ENCODE measurements around the gene CTDSPL. TPM values are rescaled to one million over a fixed set of nuclear protein-coding genes. Genes with fewer than 3 reads are reported as not detected.

CTDSPL gene
- total and polyA plus RNA-seq, 2 donors from 2014 or later: 55.9 to 78.3 TPM

DNA sequence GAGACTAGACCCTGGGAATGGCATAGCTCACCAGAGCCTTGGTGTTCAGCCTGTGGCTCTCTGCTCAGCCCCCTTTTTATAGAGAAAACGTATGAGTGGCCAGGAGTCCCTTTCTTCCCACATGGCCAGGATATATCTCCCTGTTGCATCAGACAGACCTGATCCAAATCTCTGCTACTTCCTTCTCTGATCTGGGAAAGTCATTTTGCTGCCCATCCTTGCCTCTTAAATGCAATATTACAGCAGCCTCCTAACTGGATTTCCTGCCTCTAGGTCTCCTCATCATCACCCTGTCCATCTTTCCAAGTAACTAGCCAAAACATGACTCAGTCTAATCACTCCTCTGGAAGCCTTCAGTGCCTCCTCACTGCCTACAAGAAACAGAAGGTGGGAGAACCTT is 42.9 kb downstream of the CTDSPL start:
- TF ChIP-seq CTCF (IDR thresholded peaks at IDR 0.05; ENCODE audit: borderline replicate concordance, extremely low read depth, insufficient read depth): no peak
- Histone ChIP-seq H3K9ac (ENCODE audit: low read length in 3 of 3) (no peak overlapping the region), H3K4me1 (ENCODE audit: control insufficient read depth in 2 of 3, insufficient read depth in 2 of 3, low read depth in 1 of 3, low read length in 3 of 3) (peaks cover 5 to 53% (median 48%) of the 10 kb centered on the region in 3 donors), H3K36me3 (ENCODE audit: control insufficient read depth in 2 of 3, insufficient read depth in 3 of 3, low read length in 3 of 3) (no peaks in the 10 kb centered on the region), H3K4me3 (ENCODE audit: low read length in 3 of 3) (no peak overlapping the region), H3K27ac (ENCODE audit: low read depth in 2 of 2, low read length in 2 of 2) (peak overlapping the region; percentile 5 to 11), H3K9me3 (ENCODE audit: control insufficient read depth in 2 of 3, insufficient read depth in 1 of 3, low read length in 3 of 3) (no peaks in the 10 kb centered on the region), H3K27me3 (ENCODE audit: control insufficient read depth, insufficient read depth, low read length) (no peaks in the 10 kb centered on the region)
- FAIRE-seq (no peak), DNase-seq (peak in 1 of 5 donors; percentile 34)
- intact Hi-C loops (cut with DNase I): no loop called here

DNA sequence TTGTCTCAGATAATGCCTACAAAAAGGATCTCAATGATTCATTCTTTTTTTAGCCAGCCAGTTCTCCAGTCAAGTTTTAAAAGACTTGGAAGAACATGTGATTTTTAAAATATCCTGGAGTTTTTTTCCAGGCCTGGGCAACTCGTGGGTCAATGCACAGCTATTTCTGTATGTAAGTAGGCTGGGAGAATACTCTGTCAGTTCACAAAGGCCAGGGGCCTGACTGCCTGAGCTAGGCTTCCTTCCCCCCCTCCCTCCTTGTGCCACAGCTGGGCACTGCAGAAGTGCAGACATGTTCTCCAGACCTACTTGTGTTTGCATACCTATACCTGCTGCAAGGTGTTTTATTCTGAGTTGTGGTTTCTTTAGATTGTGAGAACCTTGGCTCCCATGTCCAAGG is 43.7 kb downstream of the CTDSPL start:
- peaks cover 5 to 57% (median 50%) of the 10 kb centered on the region in 3 donors for H3K4me1 ChIP-seq (ENCODE audit: control insufficient read depth in 2 of 3, insufficient read depth in 2 of 3, low read depth in 1 of 3, low read length in 3 of 3)

GRCh38 chr3:37905987-37906674 is 44.5 kb downstream of the CTDSPL start:
- no peaks in the 10 kb centered on the region for H3K36me3 ChIP-seq (ENCODE audit: control insufficient read depth in 2 of 3, insufficient read depth in 3 of 3, low read length in 3 of 3)
- no peak for FAIRE-seq
- no peaks in the 10 kb centered on the region for H3K9me3 ChIP-seq (ENCODE audit: control insufficient read depth in 2 of 3, insufficient read depth in 1 of 3, low read length in 3 of 3)
- peak overlapping the region in 1 of 3 donors; percentile 14 for H3K9ac ChIP-seq (ENCODE audit: low read length in 3 of 3)
- peak overlapping the region; percentile 71 to 74 for H3K27ac ChIP-seq (ENCODE audit: low read depth in 2 of 2, low read length in 2 of 2)
- no peaks in the 10 kb centered on the region for H3K27me3 ChIP-seq (ENCODE audit: control insufficient read depth, insufficient read depth, low read length)
- DNase-seq: peak in 2 of 5 donors; percentile 71 to 78
- H3K4me1 ChIP-seq (ENCODE audit: control insufficient read depth in 2 of 3, insufficient read depth in 2 of 3, low read depth in 1 of 3, low read length in 3 of 3): peaks cover 6 to 63% (median 54%) of the 10 kb centered on the region in 3 donors
- TF ChIP-seq CTCF (IDR thresholded peaks at IDR 0.05; ENCODE audit: borderline replicate concordance, extremely low read depth, insufficient read depth): no peak
- intact Hi-C loops (cut with DNase I): no loop called here
- H3K4me3 ChIP-seq (ENCODE audit: low read length in 3 of 3): no peak overlapping the region

More for the DNA sequence above, 43.7 kb downstream of the CTDSPL start:
- H3K9me3 ChIP-seq (ENCODE audit: control insufficient read depth in 2 of 3, insufficient read depth in 1 of 3, low read length in 3 of 3): no peaks in the 10 kb centered on the region
- FAIRE-seq (no peak), DNase-seq (peak in 3 of 5 donors; percentile 35 to 62 (median 43))
- H3K4me3 ChIP-seq (ENCODE audit: low read length in 3 of 3): no peak overlapping the region
- intact Hi-C loops (cut with DNase I): no loop called here
- peak overlapping the region; percentile 71 to 74 for H3K27ac ChIP-seq (ENCODE audit: low read depth in 2 of 2, low read length in 2 of 2)
- H3K36me3 ChIP-seq (ENCODE audit: control insufficient read depth in 2 of 3, insufficient read depth in 3 of 3, low read length in 3 of 3): no peaks in the 10 kb centered on the region
- TF ChIP-seq CTCF (IDR thresholded peaks at IDR 0.05; ENCODE audit: borderline replicate concordance, extremely low read depth, insufficient read depth): no peak
- H3K9ac ChIP-seq (ENCODE audit: low read length in 3 of 3): no peak overlapping the region
- H3K27me3 ChIP-seq (ENCODE audit: control insufficient read depth, insufficient read depth, low read length): no peaks in the 10 kb centered on the region

Measured in kidney (tissue), 14 donors.